HG02973 (cell line): ENCODE measurements around the gene ANKRD36B.
"Not testable (repeated sequence)": the region's sequence is repeated elsewhere in the genome, so short reads cannot be mapped to it uniquely, and the experiment has no call there.

ENCODE experiments used
- ATAC-seq: cut with Tn5 transposase; IDR thresholded peaks from one replicate; pipeline ENCODE4 v1.9.1; 2021; ENCODE audit warnings: moderate library complexity; ENCODE audit not compliant: unreplicated experiment

The ANKRD36B gene

GRCh38 chr2:97589598-97590510 lies at the start of gene ANKRD36B:
TSS of gene ANKRD36B (minus strand) at chr2:97589877. CDS start at chr2:97589685, 192 bp downstream.
- ATAC-seq: peak; percentile 77

GRCh38 chr2:97626049-97626430 lies 36.4 kb upstream of the ANKRD36B start:
- not testable (repeated sequence) for ATAC-seq

GRCh38 chr2:97625354-97626048 lies 35.8 kb upstream of the ANKRD36B start:
- not testable (repeated sequence) for ATAC-seq

- ATAC-seq: not testable (repeated sequence)
Observed at GRCh38 chr2:97622976-97623375, 33.3 kb upstream of the ANKRD36B start.

GRCh38 chr2:97620492-97620891 lies 30.8 kb upstream of the ANKRD36B start:
- ATAC-seq: not testable (repeated sequence)

- ATAC-seq: not testable (repeated sequence)
Observed at GRCh38 chr2:97618939-97619827, 29.5 kb upstream of the ANKRD36B start.

GRCh38 chr2:97617911-97618310 lies 28.2 kb upstream of the ANKRD36B start:
- no peak for ATAC-seq

GRCh38 chr2:97615746-97616145 lies 26.1 kb upstream of the ANKRD36B start:
- ATAC-seq: not testable (repeated sequence)

GRCh38 chr2:97611895-97612294 lies 22.2 kb upstream of the ANKRD36B start:
- ATAC-seq: not testable (repeated sequence)

GRCh38 chr2:97608745-97609144 lies 19.1 kb upstream of the ANKRD36B start:
- ATAC-seq: not testable (repeated sequence)

- ATAC-seq: not testable (repeated sequence)
Observed at GRCh38 chr2:97605524-97606339, 16.1 kb upstream of the ANKRD36B start.

- not testable (repeated sequence) for ATAC-seq
Observed at GRCh38 chr2:97605109-97605508, 15.4 kb upstream of the ANKRD36B start.

- not testable (repeated sequence) for ATAC-seq
Observed at GRCh38 chr2:97601537-97601936, 11.9 kb upstream of the ANKRD36B start.

GRCh38 chr2:97596180-97596579 lies 6.5 kb upstream of the ANKRD36B start:
- not testable (repeated sequence) for ATAC-seq

GRCh38 chr2:97593520-97593919 lies 3.8 kb upstream of the ANKRD36B start:
- not testable (repeated sequence) for ATAC-seq

- ATAC-seq: peak; percentile 46
Observed at GRCh38 chr2:97590515-97591394, 1.1 kb upstream of the ANKRD36B start.

- ATAC-seq: peak; percentile 3
Observed at GRCh38 chr2:97589257-97589597, 450 bp downstream of the ANKRD36B start.

- not testable (repeated sequence) for ATAC-seq
Observed at GRCh38 chr2:97565674-97566073, 24.0 kb downstream of the ANKRD36B start.

- ATAC-seq: not testable (repeated sequence)
Observed at GRCh38 chr2:97552406-97552805, 37.3 kb downstream of the ANKRD36B start.
